GM12892 (cell line): ENCODE data around the gene SMLR1.

ENCODE experiments used
- POLR2A ChIP-seq: IDR thresholded peaks from 2 replicates; pipeline ENCODE4 v1.6.1; 2011; ENCODE audit warnings: low read depth, low read length, control low read depth
- POLR2AphosphoS5 ChIP-seq: IDR thresholded peaks from 2 replicates; pipeline ENCODE4 v1.6.1; 2011; ENCODE audit warnings: low read depth, low read length, control low read depth

- TF ChIP-seq POLR2A = no peak
- no peak for TF ChIP-seq POLR2AphosphoS5
These were observed 14.0 kb downstream of the SMLR1 start for GRCh38 chr6:130841128-130841728.
